CD14-positive monocyte (primary cell): ENCODE measurements around the gene KBTBD3. TPM values are rescaled to one million over a fixed set of nuclear protein-coding genes. Genes with fewer than 3 reads are reported as not detected.
A peak's percentile ranks its signal among the peaks of the same experiment; 100 is the strongest.

ENCODE experiments used
- DNase-seq, 3 donors: peaks; one replicate each; pipeline ENCODE4 v3.0.0-alpha.2; 2011 to 2022
- H2AFZ ChIP-seq: 2 replicates; pipeline ENCODE4 v1.6.0; 2012; ENCODE audit warnings: mild to moderate bottlenecking, low read depth, low read length, inconsistent platforms; ENCODE audit not compliant: insufficient read depth, poor library complexity, severe bottlenecking
- H3K27ac ChIP-seq, 2 donors: 1 replicate in 1 of 2; 2 replicates in 1 of 2; pipeline ENCODE4 v1.5.1; 2012 to 2013; ENCODE audit warnings: low read length in 2 of 2, control low read depth in 1 of 2, inconsistent platforms in 1 of 2, low read depth in 1 of 2, mild to moderate bottlenecking in 1 of 2
- H3K27me3 ChIP-seq, 2 donors: one replicate each; pipeline versions ENCODE4 v1.6.0 to v1.6.1; 2011 to 2013; ENCODE audit warnings: low read length in 2 of 2; ENCODE audit not compliant: control insufficient read depth in 2 of 2, insufficient read depth in 2 of 2
- H3K36me3 ChIP-seq, 2 donors: replicated peaks in 1 of 2; 1 replicate in 1 of 2; 2 replicates in 1 of 2; pipeline versions ENCODE4 v1.5.1 to v1.6.1; 2012 to 2013; ENCODE audit warnings: low read length in 2 of 2, control low read depth in 1 of 2, inconsistent platforms in 1 of 2, mild to moderate bottlenecking in 1 of 2; ENCODE audit not compliant: insufficient read depth in 2 of 2, control insufficient read depth in 1 of 2
- H3K4me1 ChIP-seq, 2 donors: 1 replicate in 1 of 2; 2 replicates in 1 of 2; pipeline versions ENCODE4 v1.5.1 to v1.6.1; 2012 to 2013; ENCODE audit warnings: low read length in 2 of 2, control low read depth in 1 of 2, inconsistent platforms in 1 of 2, mild to moderate bottlenecking in 1 of 2, moderate library complexity in 1 of 2; ENCODE audit not compliant: insufficient read depth in 2 of 2, control insufficient read depth in 1 of 2
- H3K4me2 ChIP-seq: replicated peaks from 2 replicates; pipeline ENCODE3; 2012; ENCODE audit warnings: low read length, moderate library complexity, mild to moderate bottlenecking; ENCODE audit not compliant: poor library complexity, severe bottlenecking; ENCODE audit errors: extremely low read depth
- H3K4me3 ChIP-seq, 3 experiments: fragments of 200-600 bp in 1 of 3; sonication (generic) in 1 of 3; replicated peaks in 1 of 3; 1 replicate in 2 of 3; 2 replicates in 1 of 3; pipeline ENCODE4 v1.5.1; 2011 to 2013; ENCODE audit warnings: low read length in 3 of 3, mild to moderate bottlenecking in 3 of 3, control low read depth in 2 of 3, low read depth in 2 of 3, inconsistent platforms in 1 of 3, moderate library complexity in 1 of 3
- H3K79me2 ChIP-seq: 2 replicates; pipeline ENCODE4 v1.6.0; 2012; ENCODE audit warnings: mild to moderate bottlenecking, control low read depth, inconsistent platforms, low read length, moderate library complexity; ENCODE audit not compliant: insufficient read depth
- H3K9ac ChIP-seq: 2 replicates; pipeline ENCODE4 v1.6.0; 2017; ENCODE audit warnings: low read length, mild to moderate bottlenecking; ENCODE audit not compliant: insufficient read depth, poor library complexity, severe bottlenecking
- H3K9me3 ChIP-seq, 2 donors: replicated peaks in 1 of 2; 1 replicate in 1 of 2; 2 replicates in 1 of 2; pipeline versions ENCODE4 v1.5.1 to v1.6.1; 2012 to 2013; ENCODE audit warnings: low read length in 2 of 2, control low read depth in 1 of 2; ENCODE audit not compliant: control insufficient read depth in 1 of 2, insufficient read depth in 1 of 2
- H4K20me1 ChIP-seq: 2 replicates; pipeline ENCODE4 v1.6.0; 2012; ENCODE audit warnings: mild to moderate bottlenecking, low read length, control low read depth, moderate library complexity; ENCODE audit not compliant: insufficient read depth
- H3K27ac Mint-ChIP-seq, 7 donors: one replicate each; pipeline ENCODE4 v1.8.0; 2020; ENCODE audit warnings: mild to moderate bottlenecking in 7 of 7, mixed read lengths in 7 of 7, moderate library complexity in 6 of 7, inconsistent platforms in 2 of 7
- H3K27me3 Mint-ChIP-seq, 3 donors: one replicate each; pipeline ENCODE4 v1.8.0; 2021 to 2022; ENCODE audit warnings: low read depth in 3 of 3, mild to moderate bottlenecking in 3 of 3, mixed read lengths in 3 of 3, moderate library complexity in 3 of 3, inconsistent platforms in 1 of 3
- H3K36me3 Mint-ChIP-seq, 2 donors: one replicate each; pipeline ENCODE4 v1.8.0; 2020; ENCODE audit warnings: mixed read lengths in 2 of 2, inconsistent platforms in 1 of 2, mild to moderate bottlenecking in 1 of 2
- H3K4me1 Mint-ChIP-seq: one replicate; pipeline ENCODE4 v1.8.0; 2020; ENCODE audit warnings: mild to moderate bottlenecking, mixed read lengths
- H3K4me3 Mint-ChIP-seq, 2 donors: one replicate each; pipeline ENCODE4 v1.8.0; 2020; ENCODE audit warnings: mild to moderate bottlenecking in 2 of 2, mixed read lengths in 2 of 2, moderate library complexity in 1 of 2
- H3K9me3 Mint-ChIP-seq, 7 donors: one replicate each; pipeline ENCODE4 v1.8.0; 2020 to 2022; ENCODE audit warnings: mixed read lengths in 7 of 7, mild to moderate bottlenecking in 6 of 7, moderate library complexity in 6 of 7, inconsistent platforms in 2 of 7
- CTCF ChIP-seq: fragments of 200-600 bp; IDR thresholded peaks from one replicate; pipeline ENCODE4 v1.8.0; 2022; ENCODE audit warnings: antibody characterized with exemption, mild to moderate bottlenecking
- WGBS: methylation state at CpG from one replicate; pipeline ENCODE4 v1.1.5; 2013; ENCODE audit warnings: missing lambda C conversion rate; ENCODE audit not compliant: insufficient coverage; 5-methylcytosine and 5-hydroxymethylcytosine counted together
- intact Hi-C, 2 donors: fragments of 100-400 bp; cut with micrococcal nuclease; formaldehyde crosslinking; loops; one replicate each; pipeline versions ENCODE4 v1.15.0 to v1.15.1; 2023
- polyA plus RNA-seq, 3 donors: library from polyadenylated mRNA; depleted of rRNA in 1 of 3; unstranded in 2 of 3; stranded (reverse) in 1 of 3; fragments of 300-500 nt in 2 of 3; fragments of >200 nt in 1 of 3; fragmentation: Illumina TruSeq in 2 of 3; gene quantifications; 1 replicate in 2 of 3; 2 replicates in 1 of 3; pipeline ENCODE4 v1.2.3, GENCODE V29; 2012 to 2021

Gene KBTBD3
- polyA plus RNA-seq, 3 donors: 1.5 to 5.9 (median 2.6) TPM

- Histone ChIP-seq H3K36me3 (no peaks in the 10 kb centered on the region), H3K4me3 (peak overlapping the region; percentile 76 to 95 (median 83)), H4K20me1 (peaks cover 5% of the 10 kb centered on the region), H3K27me3 (no peaks in the 10 kb centered on the region), H3K9me3 (no peaks in the 10 kb centered on the region), H3K27ac (peak overlapping the region; percentile 77 to 80), H3K79me2 (peaks cover 53% of the 10 kb centered on the region), H3K4me2 (peak overlapping the region; percentile 92), H3K4me1 (peaks cover 14 to 28% of the 10 kb centered on the region in 2 donors), H2AFZ (peak overlapping the region; percentile 94), H3K9ac (peak overlapping the region; percentile 75)
- peaks cover 0 to 6% (median 2%) of the 10 kb centered on the region in 3 donors for H3K27me3 Mint-ChIP-seq
- H3K4me3 Mint-ChIP-seq: peak overlapping the region; percentile 93 to 96
- peak overlapping the region; percentile 87 to 95 (median 92) for H3K27ac Mint-ChIP-seq
- H3K9me3 Mint-ChIP-seq: peaks cover 0 to 2% (median 0%) of the 10 kb centered on the region in 7 donors
- intact Hi-C loops: loop anchor here (5.0 kb wide), 1 partner anchor 56 kb away; the partner anchor contains the start of genes AASDHPPT (in 2 of the 2) and KBTBD3 (in 2 of the 2)
- peak; percentile 10 to 79 (median 48) for DNase-seq
- peaks cover 2 to 7% of the 10 kb centered on the region in 2 donors for H3K36me3 Mint-ChIP-seq
- peaks cover 37% of the 10 kb centered on the region for H3K4me1 Mint-ChIP-seq
- TF ChIP-seq CTCF: no peak
- 0% methylated on average over 10 of the region's 18 CpGs for WGBS
Measured at GRCh38 chr11:106021181-106021966, 55.8 kb downstream of the KBTBD3 start.

DNA sequence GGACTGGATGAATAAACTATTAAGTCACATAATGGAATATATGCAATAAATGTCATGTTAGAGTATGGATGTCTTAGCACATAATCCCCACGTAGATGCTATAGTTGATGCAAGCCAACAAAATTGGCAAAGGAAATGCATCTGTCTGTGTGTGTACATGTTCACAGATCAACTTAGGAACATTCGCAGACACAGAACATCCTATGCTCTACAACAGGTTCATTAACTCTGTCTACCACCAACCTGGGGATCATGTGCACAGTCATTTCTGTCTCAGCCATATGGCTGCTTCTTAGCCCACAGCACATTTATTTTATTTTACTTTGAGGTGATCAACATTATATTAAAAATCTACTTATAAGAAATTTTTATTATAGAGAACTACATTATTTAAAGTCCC is 60.1 kb downstream of the KBTBD3 start:
- no peak overlapping the region for H2AFZ ChIP-seq
- H3K9me3 ChIP-seq: no peaks in the 10 kb centered on the region
- Mint-ChIP-seq H3K4me3 (no peak overlapping the region), H3K27me3 (no peaks in the 10 kb centered on the region), H3K36me3 (peaks cover 19 to 21% of the 10 kb centered on the region in 2 donors), H3K27ac (no peak overlapping the region), H3K9me3 (peaks cover 0 to 3% (median 0%) of the 10 kb centered on the region in 7 donors), H3K4me1 (peaks cover 34% of the 10 kb centered on the region)
- intact Hi-C loops: no loop called here
- H3K79me2 ChIP-seq: peaks cover 76% of the 10 kb centered on the region
- peaks cover 5% of the 10 kb centered on the region for H4K20me1 ChIP-seq
- no peak overlapping the region for H3K4me2 ChIP-seq
- no peaks in the 10 kb centered on the region for H3K27me3 ChIP-seq
- peaks cover 10 to 20% of the 10 kb centered on the region in 2 donors for H3K4me1 ChIP-seq
- H3K27ac ChIP-seq: no peak overlapping the region
- DNase-seq: no peak
- H3K36me3 ChIP-seq: peaks cover 0 to 18% of the 10 kb centered on the region in 2 donors
- H3K4me3 ChIP-seq: no peak overlapping the region
- WGBS: 86% methylated on average over 1 of the region's 2 CpGs
- TF ChIP-seq CTCF: no peak
- no peak overlapping the region for H3K9ac ChIP-seq
